ENCODE results near the gene TMEM255A. TPM values are rescaled to one million over a fixed set of nuclear protein-coding genes. Genes with fewer than 3 reads are reported as not detected.

Gene TMEM255A
- total and polyA plus RNA-seq, 2 of the 13 experiments (the other 11 are each of a cell fraction or from before 2014, with no cell fraction given) = 0.13 to 0.40 TPM

DNA sequence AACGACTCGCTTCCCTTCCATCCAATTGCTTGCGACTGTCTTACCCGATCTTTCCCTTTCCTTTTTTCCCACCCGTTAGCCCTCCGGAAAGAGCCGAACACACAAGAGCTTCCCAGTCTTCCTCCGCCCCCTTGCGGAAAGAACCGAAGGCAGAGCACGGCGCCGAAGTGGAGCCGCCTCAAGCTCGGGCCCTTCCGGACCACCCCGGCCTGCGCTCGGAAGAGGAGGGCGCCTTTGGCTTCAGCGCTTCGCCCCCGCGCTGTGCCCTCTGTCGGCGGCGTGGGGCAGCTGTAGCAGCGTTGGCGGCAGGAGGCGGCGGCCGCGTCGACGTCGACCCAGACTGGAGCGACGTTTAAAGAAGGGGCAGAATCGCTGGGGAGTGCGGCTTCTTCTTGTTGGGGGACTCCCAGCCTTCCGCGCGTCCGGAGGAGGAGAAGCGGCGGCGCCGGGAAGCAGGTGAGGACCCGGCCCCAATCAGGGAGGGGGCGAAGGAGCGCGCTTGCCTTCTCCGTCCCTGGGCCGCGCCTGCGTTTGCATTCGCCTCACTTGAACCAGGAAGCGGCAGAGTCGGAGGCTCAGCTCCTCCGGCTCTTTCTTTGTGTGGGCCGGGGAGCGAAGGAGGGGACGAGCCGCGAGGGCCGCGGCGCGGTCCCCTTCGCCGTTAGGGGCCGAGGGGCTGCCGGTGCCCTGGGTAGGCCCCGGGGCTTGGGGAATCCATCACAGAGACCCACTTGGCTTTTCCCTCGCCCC, 60.6 kb downstream of the TMEM255A start, which contains the start of gene ZBTB33 (continued):
- TF ChIP-seq, protein P1, sequence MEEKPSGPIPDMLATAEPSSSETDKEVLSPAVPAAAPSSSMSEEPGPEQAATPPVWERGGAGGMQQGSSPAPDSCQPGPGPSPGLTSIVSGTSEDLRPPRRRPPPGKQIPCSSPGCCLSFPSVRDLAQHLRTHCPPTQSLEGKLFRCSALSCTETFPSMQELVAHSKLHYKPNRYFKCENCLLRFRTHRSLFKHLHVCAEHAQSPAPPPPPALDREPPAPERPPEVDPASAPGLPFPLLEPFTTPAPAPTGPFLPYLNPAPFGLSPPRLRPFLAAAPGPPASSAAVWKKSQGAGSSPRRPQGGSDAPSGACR (CRISPR knock-in tag; IDR thresholded peaks at IDR 0.05) = 0 out of 2 replicates have a peak, but pooled peaks have one; percentile 31
- TF ChIP-seq, protein P2, sequence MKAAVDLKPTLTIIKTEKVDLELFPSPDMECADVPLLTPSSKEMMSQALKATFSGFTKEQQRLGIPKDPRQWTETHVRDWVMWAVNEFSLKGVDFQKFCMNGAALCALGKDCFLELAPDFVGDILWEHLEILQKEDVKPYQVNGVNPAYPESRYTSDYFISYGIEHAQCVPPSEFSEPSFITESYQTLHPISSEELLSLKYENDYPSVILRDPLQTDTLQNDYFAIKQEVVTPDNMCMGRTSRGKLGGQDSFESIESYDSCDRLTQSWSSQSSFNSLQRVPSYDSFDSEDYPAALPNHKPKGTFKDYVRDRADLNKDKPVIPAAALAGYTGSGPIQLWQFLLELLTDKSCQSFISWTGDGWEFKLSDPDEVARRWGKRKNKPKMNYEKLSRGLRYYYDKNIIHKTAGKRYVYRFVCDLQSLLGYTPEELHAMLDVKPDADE (CRISPR knock-in tag; IDR thresholded peaks at IDR 0.05) = no peak
- TF ChIP-seq ZNF552 (CRISPR knock-in tag; IDR thresholded peaks at IDR 0.05; ENCODE audit: borderline replicate concordance) (no peak), ZNF615 (CRISPR knock-in tag; IDR thresholded peaks at IDR 0.05; ENCODE audit: borderline replicate concordance) (no peak), ETV5 (CRISPR knock-in tag; IDR thresholded peaks at IDR 0.05; ENCODE audit: borderline replicate concordance) (peak; percentile 69; the same call in 1 of the 2 replicates), ZBTB1 (CRISPR knock-in tag; IDR thresholded peaks at IDR 0.05; ENCODE audit: borderline replicate concordance) (no peak), ZNF17 (CRISPR knock-in tag; IDR thresholded peaks at IDR 0.05) (no peak), ZNF629 (CRISPR knock-in tag; conservative IDR thresholded peaks at IDR 0.05) (no peak), MAFF (IDR thresholded peaks at IDR 0.05; ENCODE audit: low read depth, low read length) (no peak), POLR2G (IDR thresholded peaks at IDR 0.05; ENCODE audit: low read depth, low read length) (peak; percentile 64; the same call in 1 of the 2 replicates), RXRB (CRISPR knock-in tag; IDR thresholded peaks at IDR 0.05; ENCODE audit: borderline replicate concordance) (no peak), SP4 (CRISPR knock-in tag; IDR thresholded peaks at IDR 0.05) (no peak), MEIS1 (CRISPR knock-in tag; IDR thresholded peaks at IDR 0.05; ENCODE audit: borderline replicate concordance) (no peak), NFKBIZ (CRISPR knock-in tag; IDR thresholded peaks at IDR 0.05) (no peak), HNRNPH1 (optimal IDR thresholded peaks at IDR 0.05; ENCODE audit: low read depth, low read length) (no peak), PITX1 (CRISPR knock-in tag; IDR thresholded peaks at IDR 0.05) (0 out of 2 replicates have a peak, but pooled peaks have one; percentile 29), ZNF235 (CRISPR knock-in tag; IDR thresholded peaks at IDR 0.05; ENCODE audit: borderline replicate concordance) (peak; percentile 48; the same call in 1 of the 2 replicates)
- TF ChIP-seq, protein P3, sequence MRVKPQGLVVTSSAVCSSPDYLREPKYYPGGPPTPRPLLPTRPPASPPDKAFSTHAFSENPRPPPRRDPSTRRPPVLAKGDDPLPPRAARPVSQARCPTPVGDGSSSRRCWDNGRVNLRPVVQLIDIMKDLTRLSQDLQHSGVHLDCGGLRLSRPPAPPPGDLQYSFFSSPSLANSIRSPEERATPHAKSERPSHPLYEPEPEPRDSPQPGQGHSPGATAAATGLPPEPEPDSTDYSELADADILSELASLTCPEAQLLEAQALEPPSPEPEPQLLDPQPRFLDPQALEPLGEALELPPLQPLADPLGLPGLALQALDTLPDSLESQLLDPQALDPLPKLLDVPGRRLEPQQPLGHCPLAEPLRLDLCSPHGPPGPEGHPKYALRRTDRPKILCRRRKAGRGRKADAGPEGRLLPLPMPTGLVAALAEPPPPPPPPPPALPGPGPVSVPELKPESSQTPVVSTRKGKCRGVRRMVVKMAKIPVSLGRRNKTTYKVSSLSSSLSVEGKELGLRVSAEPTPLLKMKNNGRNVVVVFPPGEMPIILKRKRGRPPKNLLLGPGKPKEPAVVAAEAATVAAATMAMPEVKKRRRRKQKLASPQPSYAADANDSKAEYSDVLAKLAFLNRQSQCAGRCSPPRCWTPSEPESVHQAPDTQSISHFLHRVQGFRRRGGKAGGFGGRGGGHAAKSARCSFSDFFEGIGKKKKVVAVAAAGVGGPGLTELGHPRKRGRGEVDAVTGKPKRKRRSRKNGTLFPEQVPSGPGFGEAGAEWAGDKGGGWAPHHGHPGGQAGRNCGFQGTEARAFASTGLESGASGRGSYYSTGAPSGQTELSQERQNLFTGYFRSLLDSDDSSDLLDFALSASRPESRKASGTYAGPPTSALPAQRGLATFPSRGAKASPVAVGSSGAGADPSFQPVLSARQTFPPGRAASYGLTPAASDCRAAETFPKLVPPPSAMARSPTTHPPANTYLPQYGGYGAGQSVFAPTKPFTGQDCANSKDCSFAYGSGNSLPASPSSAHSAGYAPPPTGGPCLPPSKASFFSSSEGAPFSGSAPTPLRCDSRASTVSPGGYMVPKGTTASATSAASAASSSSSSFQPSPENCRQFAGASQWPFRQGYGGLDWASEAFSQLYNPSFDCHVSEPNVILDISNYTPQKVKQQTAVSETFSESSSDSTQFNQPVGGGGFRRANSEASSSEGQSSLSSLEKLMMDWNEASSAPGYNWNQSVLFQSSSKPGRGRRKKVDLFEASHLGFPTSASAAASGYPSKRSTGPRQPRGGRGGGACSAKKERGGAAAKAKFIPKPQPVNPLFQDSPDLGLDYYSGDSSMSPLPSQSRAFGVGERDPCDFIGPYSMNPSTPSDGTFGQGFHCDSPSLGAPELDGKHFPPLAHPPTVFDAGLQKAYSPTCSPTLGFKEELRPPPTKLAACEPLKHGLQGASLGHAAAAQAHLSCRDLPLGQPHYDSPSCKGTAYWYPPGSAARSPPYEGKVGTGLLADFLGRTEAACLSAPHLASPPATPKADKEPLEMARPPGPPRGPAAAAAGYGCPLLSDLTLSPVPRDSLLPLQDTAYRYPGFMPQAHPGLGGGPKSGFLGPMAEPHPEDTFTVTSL (CRISPR knock-in tag; IDR thresholded peaks at IDR 0.05; ENCODE audit: borderline replicate concordance) = no peak
- TF ChIP-seq, protein P4, sequence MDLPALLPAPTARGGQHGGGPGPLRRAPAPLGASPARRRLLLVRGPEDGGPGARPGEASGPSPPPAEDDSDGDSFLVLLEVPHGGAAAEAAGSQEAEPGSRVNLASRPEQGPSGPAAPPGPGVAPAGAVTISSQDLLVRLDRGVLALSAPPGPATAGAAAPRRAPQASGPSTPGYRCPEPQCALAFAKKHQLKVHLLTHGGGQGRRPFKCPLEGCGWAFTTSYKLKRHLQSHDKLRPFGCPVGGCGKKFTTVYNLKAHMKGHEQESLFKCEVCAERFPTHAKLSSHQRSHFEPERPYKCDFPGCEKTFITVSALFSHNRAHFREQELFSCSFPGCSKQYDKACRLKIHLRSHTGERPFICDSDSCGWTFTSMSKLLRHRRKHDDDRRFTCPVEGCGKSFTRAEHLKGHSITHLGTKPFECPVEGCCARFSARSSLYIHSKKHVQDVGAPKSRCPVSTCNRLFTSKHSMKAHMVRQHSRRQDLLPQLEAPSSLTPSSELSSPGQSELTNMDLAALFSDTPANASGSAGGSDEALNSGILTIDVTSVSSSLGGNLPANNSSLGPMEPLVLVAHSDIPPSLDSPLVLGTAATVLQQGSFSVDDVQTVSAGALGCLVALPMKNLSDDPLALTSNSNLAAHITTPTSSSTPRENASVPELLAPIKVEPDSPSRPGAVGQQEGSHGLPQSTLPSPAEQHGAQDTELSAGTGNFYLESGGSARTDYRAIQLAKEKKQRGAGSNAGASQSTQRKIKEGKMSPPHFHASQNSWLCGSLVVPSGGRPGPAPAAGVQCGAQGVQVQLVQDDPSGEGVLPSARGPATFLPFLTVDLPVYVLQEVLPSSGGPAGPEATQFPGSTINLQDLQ (CRISPR knock-in tag; IDR thresholded peaks at IDR 0.05) = no peak
